NCI-H69 (cell line): ENCODE data around the gene SLC12A8.

Experiments used
- DNase-seq: peaks from one replicate; lab custom pipeline; 2025; lab: John Stamatoyannopoulos, UW

SLC12A8 gene

GRCh38 chr3:125076464-125076863 lies 136.1 kb downstream of the SLC12A8 start:
- no peak for DNase-seq

GRCh38 chr3:125075738-125076137 lies 136.8 kb downstream of the SLC12A8 start:
- no peak for DNase-seq

- no peak for DNase-seq
Measured at GRCh38 chr3:125073390-125073905, 139.1 kb downstream of the SLC12A8 start.

GRCh38 chr3:125072749-125073389 lies 139.7 kb downstream of the SLC12A8 start:
- no peak for DNase-seq

DNA sequence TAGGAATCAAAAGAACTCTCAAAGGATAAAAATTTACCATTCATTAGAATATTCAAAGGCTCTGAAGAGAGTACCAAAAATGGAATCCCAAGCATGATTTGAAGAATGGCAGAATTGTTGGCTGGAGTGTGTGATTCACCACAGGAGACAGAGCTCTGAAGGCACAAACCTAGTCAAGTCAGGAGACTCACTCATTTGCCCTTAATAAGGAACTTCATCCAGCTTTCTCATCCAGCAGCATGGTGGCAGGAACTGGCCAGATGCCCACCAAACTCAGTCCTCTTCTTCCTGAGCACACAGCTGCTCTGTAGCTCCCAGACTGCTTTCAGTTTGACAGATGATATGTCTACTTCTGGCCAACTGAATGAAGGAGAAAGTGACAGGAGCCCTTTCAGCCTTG lies 140.2 kb downstream of the SLC12A8 start:
- DNase-seq = no peak

- DNase-seq = no peak
Measured at GRCh38 chr3:125069968-125070745, 142.4 kb downstream of the SLC12A8 start.

DNA sequence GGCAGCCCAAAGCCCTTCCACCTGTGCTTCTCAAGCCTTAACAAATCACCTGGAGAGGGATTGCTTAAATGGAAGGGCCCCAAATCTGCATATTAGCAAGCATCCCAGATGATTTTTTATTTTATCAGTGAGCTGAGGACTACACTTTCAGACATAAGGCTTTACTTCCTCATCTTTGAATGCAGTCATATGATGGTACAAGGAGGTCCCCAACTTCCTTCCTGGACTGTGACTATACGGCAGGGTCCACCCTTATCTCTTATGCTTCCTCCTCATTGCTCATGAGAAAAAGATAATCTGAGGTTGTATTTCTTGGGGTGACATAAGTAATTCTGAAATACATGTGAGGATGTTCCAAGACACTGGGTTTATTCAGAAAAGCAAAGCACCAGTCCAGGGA lies 143.1 kb downstream of the SLC12A8 start:
- DNase-seq = no peak

- DNase-seq = no peak
Measured at GRCh38 chr3:125068265-125068664, 144.3 kb downstream of the SLC12A8 start.

GRCh38 chr3:125067225-125067624 lies 145.3 kb downstream of the SLC12A8 start:
- no peak for DNase-seq

DNA sequence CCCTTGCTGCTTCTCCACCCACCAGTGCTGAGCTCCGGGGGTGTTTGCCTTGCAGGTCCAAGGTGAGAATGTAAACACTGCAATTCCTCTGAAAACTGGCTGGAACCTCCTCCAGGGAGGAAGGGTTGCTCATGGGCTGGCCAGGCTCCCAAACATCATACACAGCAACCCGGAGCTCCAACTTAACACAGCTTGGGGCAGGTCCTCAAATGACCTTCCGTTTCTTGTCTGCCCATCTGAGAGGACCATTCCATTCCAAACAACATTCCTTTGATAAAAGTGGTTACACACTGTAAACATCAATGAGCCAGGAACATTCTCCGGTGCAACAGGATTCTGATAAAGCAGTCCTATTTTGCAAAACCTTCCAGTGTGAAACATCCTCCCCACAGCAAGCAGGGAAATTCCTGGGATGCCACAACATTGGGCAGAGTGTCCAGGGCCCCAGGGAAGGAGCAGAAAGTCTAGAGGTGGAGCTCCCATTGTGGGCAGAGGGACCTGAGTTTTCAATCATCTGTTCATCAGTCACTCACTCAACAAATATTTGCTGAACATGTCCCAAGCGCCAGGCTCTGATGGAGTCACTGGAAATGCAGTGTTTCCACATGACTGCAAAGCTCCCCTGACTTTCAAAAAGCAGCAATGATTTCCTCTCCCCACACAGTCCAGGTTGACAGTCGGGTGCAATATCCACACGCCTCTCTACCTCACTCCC lies 149.5 kb downstream of the SLC12A8 start:
- DNase-seq = no peak

- no peak for DNase-seq
Measured at GRCh38 chr3:125061646-125062045, 150.9 kb downstream of the SLC12A8 start.

DNA sequence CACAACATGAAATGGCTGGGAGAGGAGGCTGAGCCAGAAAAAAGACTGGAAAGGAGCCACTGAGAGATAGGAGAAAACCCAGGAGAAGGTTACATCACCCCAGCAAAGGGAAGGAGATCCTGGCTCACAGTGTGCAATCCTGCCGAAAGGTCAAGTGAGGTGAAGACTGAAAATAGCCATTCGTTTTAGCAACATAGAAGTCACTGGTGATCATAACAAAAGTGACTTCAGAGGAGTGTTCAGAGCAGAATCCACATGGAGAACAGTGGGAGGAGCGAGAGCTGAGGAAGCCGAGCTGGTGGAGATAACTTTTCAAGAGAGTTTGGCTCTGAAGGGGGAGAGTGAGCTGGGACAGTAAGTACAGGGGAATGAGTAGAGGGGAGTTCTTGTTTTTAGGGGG lies 151.4 kb downstream of the SLC12A8 start:
- DNase-seq = no peak

GRCh38 chr3:125059488-125060245 lies 152.9 kb downstream of the SLC12A8 start:
- DNase-seq = no peak

DNA sequence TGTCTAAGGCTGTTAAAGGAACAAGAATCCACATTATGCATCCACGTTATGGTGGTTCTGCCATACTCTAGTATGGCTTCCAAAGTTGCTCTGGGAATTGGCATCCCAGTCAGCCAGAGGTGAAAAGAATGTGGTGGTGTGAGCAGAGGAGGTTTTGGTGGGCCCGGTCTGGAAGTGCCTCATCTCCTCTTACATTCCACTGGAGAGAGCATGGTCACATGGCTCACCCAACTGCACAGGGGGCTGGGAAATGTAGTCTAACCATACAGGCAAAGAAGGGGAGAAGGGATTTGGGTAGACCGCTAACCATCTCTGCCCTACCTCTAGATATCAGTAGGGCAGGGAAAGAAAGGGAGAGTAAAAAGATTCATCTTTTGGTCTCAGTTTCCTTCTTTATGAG lies 153.6 kb downstream of the SLC12A8 start:
- DNase-seq = no peak

GRCh38 chr3:125058529-125058928 lies 154.0 kb downstream of the SLC12A8 start:
- no peak for DNase-seq

DNA sequence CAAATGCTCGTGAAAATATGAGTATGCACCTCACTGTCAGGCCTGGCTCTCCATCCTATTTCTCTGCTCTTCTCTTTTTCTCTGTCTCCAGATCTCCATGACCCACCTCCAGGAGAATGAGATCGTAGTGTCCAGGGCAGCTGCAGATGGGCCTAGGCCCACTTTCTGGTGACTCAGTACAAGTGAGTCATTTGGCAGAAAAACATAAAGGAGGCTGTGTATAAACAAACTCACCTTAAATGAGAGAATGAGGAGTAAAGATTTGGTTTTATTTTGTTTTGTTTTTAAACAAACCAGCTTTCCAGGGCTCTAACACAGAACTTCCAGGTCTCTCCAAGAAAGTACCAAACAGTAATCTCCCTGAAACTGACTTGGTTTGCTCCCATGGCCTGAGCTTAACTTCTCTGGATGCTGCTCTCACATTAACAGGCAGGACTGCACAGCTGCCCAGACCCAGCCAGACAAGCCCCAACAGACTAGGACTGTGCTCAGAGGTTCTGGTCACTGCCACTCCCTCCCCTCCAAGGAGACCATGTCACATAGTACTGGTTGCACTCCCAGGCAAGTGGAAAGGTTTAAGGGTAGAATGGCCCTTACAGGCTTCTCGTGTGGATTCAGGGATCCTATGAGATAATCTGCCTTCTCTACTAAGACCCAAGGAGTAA lies 155.2 kb downstream of the SLC12A8 start:
- DNase-seq = no peak

DNA sequence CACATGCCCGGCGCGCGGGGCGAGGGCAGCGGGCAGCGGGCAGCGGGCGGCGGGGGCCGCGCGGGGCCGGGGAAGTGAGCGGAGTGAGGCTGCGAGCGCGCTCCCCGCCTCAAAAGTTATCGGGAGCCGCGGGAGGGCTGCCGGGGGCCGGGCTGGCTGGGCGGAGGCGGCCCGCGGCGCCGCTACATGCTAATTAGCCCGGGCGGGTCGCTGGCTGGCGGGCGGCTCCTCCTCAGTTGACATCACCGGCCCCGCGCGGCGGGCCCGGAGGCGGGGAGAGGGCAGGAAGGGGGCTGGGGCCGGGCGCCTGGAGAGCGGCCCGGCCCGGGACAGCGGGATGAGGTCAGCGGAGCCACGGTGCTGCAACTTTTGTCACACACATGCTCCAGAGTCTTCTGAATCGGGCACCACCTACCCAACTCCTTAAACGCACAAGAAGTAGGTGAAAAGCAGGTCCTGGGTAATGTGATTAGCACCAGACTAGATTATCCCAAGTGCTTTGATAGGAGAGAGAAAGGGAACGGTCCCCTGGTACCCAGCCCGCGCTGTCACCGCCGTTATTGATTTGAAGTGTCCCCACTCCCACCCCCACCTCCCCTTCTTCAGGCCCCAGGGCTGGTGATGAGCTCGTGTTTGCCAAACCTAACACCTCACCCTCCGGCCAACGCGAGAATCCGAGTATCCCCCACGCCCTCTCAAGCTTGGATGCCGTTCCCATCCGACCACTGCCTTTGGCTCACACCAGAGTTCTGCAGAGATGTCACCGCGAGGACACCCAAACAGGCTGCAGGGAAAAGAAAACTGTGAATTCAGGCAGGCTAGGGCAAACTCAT lies 156.4 kb downstream of the SLC12A8 start, which contains the start of gene HEG1:
HEG1 (minus strand) TSS at position 85 of the 833 bp plus-strand sequence. CDS start 107 bp downstream, outside the sequence.
- DNase-seq = peak; percentile 69

- DNase-seq = no peak
Measured at GRCh38 chr3:125055331-125055912, 157.1 kb downstream of the SLC12A8 start.

DNA sequence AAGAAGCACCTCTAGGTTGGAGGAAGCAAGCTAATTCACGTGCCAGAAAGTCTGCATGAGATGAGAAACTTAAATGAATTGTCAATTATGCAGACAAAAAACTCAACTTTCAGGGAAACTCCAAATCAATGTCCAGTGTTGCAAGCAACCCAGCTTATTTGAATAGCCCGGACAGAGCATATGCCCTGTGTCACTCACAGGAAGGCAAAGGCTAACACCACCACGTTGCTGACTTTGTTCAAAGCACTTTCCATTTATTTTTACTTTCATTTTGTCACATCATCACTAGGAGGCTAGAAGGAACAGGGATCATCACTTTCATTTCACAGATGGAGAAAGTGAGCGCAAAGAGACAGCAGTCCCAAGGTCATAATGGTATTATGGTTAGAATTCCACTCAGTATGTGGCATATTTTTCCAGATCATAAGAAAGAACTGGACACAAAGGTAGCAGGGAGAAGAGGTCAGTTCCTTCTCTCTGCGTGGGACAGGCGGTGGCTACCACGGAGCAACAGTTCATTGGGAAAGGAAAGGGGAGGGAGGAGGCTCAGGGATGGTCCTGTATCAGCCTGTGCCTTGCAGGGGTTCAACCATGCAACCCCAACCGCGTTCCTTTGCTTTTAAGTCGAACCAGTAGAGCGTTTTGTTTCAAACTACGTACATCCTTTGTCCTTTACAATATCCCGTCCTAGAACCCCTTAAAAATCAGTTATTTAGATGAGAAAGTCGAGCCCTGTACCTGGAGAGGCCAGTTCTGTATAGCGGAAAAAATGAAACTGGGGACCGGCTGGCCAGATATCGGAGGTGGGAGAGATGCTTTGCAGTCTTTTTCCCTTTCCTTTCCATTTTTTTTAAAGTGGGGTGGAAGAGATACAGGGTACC lies 157.9 kb downstream of the SLC12A8 start:
- no peak for DNase-seq
